HG02884 (cell line): ENCODE measurements around the gene SIAH3.

Experiments used
- ATAC-seq: cut with Tn5 transposase; IDR thresholded peaks from one replicate; pipeline ENCODE4 v1.9.1; 2021; ENCODE audit warnings: mild to moderate bottlenecking, moderate library complexity; ENCODE audit not compliant: unreplicated experiment

Gene SIAH3

DNA sequence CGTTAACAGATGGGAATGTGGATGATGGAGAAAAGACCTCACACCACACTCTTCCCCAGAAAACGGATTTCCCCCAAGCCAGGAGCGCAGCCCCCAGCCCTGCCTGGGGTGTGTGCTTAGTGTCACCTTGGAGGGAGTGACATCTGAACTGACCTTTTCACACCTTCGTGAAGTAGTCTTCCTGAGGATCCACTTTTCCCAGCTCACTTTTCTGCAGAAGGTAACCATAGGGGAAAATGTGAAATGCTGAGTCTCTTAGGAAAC, 26.2 kb downstream of the SIAH3 start:
- ATAC-seq: no peak

DNA sequence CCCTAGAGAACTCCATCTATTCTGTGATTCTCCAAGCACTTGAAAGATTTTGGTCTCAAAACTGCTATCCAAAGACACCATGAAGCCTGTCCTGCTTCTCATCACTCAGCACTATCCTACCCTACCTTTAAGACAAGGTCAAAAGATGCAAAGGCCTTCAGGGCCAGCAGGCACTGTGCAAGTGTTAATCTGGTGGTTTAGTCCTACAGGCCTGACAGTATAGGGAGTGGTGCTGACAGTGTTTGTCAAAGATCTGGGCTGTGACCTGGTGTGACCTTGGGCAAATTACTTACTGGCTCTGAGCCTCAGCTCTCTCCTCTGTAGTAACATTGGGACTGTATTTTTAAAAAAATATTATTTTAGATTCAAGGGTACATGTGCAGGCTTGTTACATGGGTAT, 28.0 kb downstream of the SIAH3 start:
- ATAC-seq: no peak

DNA sequence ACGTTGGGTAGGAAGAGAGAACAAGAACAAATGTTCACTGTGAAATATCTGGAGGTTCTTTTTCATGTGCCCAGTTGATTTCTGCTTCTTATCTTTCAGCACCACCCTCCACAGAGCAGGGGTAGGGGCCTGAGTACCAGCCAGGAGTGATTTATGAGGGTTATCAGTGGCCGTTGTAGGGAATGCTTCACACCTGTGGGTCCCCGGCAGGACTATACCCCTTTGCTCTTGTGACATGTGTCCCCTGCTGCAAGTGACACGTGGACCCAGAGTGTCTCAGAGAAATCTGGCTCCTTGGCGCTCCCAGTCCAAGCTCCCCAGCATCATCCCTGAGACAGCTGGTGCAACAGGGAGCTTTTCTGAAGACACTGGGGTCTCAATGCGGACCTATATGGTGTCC, 29.7 kb downstream of the SIAH3 start:
- no peak for ATAC-seq

DNA sequence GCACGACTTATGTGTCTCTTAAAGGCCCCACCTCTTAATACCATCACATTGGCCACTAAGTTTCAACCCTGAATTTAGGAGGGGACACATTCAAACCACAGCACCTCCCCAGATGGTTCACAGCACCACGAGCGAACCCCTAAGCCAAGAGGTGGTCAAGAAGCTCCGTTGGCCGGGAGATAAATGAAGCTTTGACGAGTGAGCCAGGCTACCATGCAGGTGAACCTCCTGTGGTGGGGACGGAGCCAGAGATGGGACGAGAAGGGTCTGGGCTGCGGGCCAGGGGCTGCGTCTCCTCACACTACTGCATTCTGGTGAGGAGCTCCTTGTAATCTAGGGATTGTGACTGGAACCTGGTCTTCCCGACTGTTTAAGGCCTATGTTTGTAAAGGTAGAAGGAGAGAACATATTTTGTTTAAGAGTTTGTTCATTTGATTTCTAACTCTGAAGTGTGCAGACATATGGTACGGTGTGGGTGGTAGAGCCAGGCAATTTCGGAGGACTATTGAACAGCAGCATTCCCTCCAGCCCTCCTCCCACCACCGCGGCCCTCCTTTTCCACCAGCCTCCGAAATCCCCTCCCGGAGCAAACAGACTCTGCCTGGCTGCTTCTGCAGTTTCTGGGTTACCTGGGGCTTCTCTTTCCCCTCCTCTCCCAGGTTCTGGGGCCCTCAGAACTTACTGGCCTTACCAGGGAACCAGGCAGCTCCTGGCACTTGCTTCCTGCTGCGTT, 31.3 kb downstream of the SIAH3 start:
- no peak for ATAC-seq

DNA sequence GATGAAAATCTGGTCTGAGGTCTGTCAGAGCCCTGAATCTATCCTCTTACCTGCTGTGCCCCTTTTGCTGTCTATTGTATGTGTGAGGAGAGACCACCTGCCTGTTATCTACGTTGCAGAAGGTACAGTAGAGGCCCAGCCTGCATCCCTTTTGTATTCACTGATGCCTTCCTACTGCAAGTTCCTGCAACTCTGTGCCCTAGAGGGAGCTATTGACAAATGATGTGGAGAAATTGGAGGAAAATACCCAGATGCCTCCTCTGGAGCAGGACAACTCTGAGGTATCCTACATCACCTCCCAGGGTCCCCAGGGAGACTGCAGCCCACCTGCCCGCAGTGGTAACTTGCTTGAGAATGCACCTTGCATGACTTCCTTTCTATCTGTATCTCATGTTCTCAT, 33.7 kb downstream of the SIAH3 start:
- no peak for ATAC-seq

DNA sequence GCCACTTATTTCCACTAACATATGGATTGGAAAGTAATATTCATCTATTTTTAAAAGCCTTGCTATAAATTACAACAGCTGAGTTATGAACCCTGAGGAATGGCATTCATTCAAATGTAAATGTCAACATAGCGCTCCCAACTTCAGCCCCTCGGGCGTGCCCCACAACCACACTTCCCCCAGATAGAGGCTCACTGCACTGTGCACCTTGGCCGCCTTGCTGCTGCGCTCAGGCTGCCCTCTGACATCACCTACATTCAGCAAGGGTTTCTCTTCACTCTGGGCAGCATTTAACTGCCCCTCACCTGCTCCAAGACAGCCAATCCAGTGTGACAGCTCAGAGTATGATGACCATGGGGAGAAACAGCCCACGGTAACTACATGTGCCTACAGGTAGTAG, 35.1 kb downstream of the SIAH3 start:
- no peak for ATAC-seq

DNA sequence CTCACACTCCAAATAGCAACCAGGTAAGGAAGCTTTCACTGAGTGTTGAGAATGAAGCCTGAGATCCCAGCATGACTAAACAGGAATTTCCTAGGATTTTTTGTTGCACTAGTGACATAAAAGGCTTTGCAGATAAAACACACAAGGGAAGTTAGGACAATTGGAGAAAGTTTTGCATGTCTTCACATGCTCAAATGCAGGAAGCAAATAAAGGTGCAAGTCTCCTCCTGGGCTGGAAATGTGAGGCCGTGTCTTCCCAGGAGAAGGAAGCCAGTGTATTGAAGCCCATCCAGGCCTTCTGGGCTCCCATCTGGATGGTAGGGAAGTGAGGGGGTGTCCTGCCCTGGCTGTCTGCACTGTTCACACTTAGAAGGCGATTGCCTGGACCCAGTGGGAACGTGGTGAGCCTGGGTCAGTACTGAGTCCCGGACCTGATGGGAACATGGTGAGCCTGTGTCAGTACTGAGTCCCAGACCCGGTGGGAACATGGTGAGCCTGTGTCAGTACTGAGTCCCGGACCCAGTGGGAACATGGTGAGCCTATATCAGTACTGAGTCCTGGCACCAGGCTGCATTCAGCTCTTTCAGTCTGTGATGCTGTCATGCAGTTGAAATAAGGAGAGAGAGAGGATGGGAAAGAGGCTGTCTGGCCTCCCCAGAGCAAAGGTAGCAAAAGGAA, 38.7 kb downstream of the SIAH3 start:
- no peak for ATAC-seq

DNA sequence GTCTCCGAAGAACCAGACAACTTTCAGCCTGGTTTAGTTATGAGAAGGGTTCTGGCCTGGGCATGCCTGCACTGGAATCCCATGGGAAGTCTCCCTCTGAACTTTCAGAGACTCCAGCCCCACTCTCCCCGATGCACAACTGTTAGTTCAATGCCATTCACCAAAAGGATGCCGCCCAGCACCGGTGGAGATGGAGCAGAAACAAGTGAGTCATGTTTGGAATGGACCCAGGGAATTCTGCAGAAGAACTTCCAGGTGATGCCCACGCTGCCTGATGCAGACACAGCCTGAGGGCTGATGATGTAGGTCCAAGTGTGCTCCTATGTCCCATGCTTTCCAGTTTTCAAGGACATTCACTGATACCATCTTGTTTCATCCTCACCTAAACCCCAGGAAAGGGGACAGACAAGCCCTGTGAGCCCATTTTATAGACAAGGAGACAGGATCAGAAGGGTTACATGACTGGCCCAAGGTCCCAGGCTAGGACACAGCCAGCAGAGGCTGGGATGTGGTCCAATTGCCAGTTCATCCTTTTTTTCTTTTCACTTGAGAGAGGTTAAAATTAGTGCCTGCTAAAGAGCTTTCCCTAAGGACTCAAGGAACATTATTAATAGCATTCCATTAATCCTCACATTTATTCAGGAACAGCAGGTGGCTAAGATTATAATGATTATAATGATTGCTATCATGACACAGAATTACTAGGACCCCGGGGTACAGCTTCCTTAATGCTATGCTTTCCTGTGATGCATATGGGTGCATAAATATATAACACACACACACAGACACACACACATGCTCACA, 39.5 kb downstream of the SIAH3 start:
- no peak for ATAC-seq

DNA sequence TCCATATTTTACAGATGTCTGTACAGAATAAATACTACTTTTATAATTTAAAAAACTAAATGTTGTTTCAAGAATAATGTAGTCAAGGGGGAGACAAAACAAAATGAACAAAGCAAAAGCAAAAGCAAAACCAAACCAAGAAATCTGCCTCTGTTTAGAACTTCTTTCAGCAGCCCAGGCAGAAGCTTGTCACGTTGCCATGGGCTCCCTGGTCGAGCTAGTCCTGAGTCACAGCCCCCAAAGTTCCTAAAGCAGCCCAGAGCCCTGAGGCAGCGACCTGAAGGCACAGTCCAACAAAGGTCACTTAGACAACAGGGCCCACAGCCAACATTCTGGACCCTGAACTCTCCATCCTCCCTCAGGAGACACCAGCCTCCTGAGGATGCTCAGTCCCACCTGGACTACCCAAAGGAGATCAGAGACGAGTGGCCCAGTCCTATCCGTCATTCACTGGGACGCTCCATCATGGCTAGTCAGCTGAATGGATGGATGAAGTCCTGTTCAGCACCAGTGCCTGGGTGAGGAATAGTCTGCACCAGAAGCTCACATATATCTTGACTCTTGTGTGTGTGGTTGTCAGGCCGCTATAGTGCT, 41.7 kb downstream of the SIAH3 start:
- no peak for ATAC-seq

DNA sequence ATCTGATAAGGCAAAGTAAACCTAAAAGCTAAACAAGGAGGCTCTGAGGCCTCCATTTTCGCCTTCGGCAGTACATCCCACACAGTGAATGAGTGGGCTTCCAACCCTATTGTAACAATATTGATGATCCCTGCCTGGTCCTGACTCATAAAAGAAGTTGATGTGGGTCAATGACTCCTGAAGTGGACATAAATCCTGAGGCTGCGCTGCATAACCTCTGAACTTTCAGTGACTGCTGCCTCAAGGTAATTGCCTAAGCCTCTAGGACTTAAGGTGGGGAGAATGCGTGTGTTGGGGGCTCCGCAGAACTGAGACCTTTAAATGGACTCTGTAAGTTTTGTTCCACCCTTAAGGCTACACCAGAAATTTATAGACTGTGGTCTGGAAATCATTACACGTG, 42.6 kb downstream of the SIAH3 start:
- no peak for ATAC-seq

DNA sequence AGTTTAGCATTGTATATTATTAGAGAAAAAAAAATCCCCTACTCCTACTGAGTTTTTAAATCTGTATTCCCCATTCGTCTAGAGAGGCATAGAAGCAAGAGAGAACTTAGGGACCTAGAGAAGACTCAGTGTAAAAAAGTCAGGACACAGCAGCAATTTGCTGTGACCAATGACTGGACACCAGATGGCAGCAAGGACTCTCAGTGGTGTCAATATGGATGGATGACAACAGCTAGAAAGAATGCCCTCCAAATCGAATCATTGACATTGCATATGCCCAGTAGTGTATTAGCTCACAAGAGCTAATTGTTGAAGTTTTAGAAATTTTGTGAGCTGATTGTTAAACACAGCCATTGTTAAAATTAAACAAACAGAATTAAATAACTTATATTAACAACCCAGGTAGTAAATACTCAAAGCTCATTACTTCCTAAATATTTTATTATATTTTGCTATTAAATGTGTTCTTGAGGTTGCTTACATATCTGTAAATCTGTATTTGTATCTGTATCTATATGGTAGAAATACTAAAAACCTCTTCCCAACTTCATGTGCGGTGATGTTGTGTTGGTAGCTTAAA, 43.9 kb downstream of the SIAH3 start:
- no peak for ATAC-seq

DNA sequence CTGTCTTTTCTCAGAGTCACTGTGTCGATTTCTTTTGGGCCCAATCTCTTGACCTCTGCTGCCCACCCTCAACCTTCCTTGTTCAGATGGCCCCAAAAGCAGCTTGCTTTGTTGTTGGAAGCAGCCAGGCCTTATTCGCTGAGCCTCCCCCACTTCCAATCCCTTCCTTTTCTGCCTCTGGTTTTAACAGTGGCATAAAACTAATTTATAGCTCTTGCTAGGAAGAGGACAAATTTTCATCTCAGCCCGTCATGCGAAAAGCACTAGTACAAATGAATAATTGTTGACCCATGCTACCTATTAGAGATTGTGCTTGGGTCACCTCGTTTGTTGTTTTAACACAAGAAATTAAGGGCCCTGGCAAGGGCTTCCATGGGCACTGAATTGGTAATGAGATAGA, 51.1 kb downstream of the SIAH3 start:
- ATAC-seq: no peak

DNA sequence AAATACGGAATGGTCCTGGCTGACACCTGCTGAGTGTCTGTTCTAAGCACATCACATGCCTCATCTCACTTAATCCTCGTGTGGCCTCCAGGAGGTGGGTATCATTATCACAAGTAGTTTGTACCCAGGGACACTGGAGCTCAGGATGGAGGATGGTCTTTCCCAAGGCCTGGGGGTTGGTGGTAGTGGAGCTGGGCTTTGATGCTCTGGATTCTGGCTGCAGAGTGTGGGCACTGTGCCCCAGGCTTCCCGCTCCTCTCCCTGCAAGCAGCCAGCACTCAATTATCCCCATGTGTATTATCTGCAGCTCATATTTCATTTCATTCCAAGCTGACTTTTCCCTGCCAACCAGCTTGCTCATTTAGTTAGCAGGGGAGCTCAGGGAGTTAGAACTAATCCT, 52.1 kb downstream of the SIAH3 start:
- ATAC-seq: no peak

DNA sequence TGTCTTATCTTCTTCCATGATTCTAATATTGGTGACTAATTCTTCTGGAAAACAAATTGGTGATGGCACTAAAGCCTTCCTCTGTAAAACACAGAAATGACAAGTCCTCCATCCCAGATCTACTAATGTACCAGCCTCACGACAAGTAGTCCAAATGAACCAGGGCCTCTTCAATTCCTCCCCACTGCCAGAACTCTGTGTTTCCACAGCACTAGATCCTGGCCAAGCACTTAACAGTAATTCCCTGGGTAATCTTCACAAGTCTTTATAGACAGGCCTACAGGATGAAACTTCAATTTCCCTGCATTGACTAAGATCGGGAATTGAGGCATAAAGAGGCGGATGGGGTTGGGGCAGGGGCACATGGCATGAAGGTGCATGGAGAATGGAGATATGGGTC, 52.7 kb downstream of the SIAH3 start:
- ATAC-seq: no peak

DNA sequence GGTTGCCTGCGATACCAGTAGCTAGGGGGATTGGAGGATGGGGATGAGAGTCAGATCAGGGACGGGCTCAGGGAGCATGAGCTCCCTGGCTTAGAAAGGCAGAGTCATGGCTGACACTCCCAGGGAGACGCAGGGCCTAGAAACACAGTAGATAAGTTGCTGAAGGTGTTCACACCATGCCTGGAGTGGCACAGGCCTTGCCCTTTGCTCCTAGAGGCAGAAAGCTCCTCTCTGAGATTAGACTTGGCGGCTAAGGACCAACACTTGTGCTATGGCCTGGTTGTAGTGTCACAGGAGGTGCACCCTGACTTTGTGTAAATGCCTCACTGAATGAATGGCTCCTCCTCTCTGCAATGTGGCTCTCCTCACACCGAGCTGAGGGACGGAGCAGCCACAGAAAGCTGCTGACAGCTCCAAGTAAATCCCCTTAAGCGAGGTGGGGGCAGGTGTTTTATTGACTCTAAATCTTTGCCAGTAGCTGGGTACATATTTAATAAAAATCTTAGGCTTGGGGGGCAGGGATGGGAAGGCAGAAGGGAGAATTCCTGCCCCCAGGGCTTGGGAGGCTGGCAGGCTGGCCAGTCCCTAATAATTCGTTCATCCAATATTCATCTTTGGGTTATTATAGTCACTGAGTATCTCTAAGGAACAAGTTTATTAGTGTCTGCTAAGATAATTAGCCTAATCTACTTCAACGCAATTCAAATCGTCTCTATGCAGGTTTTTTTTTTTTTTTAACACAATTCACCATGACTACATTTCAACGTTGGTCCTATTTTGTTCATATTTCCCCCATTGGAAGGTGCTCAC, 54.9 kb downstream of the SIAH3 start:
- no peak for ATAC-seq

DNA sequence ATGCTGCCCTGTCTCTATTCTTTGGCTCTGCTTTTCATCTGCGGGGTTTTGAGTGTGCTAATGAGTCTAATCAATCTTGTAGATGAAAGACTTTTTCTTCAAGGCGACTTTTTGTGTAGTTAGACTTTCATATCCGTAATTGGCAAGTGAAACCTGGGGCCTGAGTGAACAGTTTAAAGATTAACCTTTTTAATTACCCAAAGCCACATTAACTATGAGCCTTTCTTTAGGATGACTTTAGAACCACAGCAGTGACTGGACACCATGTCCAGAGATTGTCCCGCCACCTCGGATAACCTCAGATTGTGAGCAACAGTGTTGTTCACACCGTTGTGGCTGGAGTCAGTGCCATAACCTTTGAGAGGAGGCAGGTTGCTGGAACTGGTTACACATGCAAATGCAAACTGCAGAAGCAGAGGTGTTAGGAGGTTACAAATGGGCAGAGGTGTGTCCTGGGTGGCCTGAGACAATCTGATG, 58.7 kb downstream of the SIAH3 start:
- no peak for ATAC-seq

DNA sequence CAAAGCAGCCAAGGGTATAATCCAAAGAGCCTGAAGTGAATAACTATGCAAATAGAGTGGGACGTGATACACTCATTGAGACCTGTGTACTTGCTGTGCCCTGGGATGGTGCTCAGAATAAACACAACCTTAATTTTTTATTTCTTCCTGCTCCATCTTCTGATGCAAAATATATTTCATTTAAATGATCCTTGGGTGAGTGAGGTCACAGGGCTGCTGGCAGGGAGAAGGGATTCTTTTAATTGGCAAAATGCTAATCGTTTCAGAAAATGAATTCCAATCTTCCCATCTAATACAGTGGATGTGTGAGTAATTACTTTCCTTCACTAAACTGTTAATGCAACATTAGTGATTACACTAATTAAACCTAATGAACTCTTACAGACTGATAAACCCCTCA, 63.5 kb downstream of the SIAH3 start:
- ATAC-seq: no peak

DNA sequence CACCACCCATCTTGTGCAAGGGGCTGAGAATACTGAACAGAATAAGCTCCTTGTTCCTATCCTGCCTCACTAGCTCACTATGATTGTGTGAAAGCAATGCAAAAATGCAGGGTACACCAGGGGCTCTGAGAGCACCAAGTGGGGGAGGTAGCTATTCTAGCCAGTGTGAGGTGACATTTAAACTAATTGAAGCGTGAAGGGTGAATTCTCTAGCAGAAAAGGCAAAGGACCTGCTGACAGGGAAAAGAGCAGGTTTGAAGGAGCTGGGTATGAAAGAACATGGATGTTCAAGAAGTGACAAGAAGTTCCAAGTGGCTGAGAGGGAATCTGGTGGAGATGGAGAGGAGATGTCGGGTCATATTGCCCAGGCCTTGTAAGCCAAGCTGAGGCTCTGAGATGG, 64.2 kb downstream of the SIAH3 start:
- ATAC-seq: no peak

DNA sequence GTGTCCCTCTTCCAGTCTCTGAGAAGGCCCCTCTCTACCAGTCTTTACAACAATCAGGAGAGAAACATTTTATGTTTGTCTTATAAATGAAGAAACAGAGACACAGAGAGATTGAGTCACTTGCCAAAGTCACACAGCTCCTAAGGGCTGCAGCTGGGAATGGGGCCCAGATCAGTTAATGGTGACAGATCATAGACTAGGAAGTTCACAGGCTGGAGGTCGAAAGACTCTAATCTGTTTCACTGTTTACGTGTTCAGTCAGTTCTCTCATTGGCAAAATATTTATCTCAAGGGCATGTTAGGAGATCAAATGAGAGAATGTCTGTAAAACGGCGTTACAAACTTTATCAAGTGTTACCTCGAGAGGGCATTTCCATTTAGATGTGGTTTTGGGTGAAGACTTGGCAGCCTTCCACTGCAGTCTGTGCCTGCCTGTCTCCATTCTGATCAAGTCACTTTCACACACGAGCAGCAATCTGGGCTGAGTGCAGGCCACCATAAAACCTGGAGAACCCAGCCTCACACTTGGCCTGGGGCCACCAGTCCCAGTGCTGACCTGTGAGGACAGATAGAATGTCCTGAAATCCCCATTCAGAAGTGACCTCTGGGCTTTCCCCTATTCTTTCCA, 65.1 kb downstream of the SIAH3 start:
- no peak for ATAC-seq
